K562 (cell line): Measurements from ENCODE around the gene SERPINA12. TPM values are rescaled to one million over a fixed set of nuclear protein-coding genes. Genes with fewer than 3 reads are reported as not detected.

Experiments used
- ATAC-seq: fragments of 200-7000 bp; cut with Tn5 transposase; 3 replicates; pipeline ENCODE4 v1.9.1; 2020; ENCODE audit warnings: moderate library complexity
- BruUV-seq: library from RNA; stranded (reverse); fragments of 400-500 nt; replicated peaks from 2 replicates; lab custom pipeline; 2021; lab: Mats Ljungman, UMichigan
- CTCF ChIA-PET: fragments of 300-600 bp; formaldehyde crosslinking; extraction: SDS; loops from one replicate; lab custom pipeline; 2021; ENCODE audit warnings: low intra/inter-chr PET ratio; lab: Yijun Ruan, JAX
- POLR2A ChIA-PET: fragments of 300-600, 350-650 bp; sonication (Branson Sonifier 250); formaldehyde crosslinking; extraction: SDS; loops from one replicate; lab custom pipeline; 2021; ENCODE audit warnings: antibody characterized with exemption, inconsistent platforms; lab: Yijun Ruan, JAX
- DNase-seq, 4 experiments: peaks; one replicate each; pipeline versions ENCODE4 v3.0.0 to v3.0.0-alpha.2; 2011 to 2018; ENCODE audit warnings: low spot score in 3 of 4, mixed read lengths in 3 of 4; ENCODE audit errors: extremely low read depth in 1 of 4
- FAIRE-seq: peaks from 2 replicates; lab custom pipeline; 2011; peaks lifted over from hg19 to GRCh38; lab: Jason Lieb, UNC
- H2AFZ ChIP-seq: 2 replicates; pipeline ENCODE4 v1.6.0; 2011; ENCODE audit warnings: low read depth, low read length, control low read depth, inconsistent platforms
- H3K27ac ChIP-seq: fragments of 200-600 bp; 3 replicates; pipeline ENCODE4 v1.8.0; 2011; ENCODE audit warnings: low read depth, mild to moderate bottlenecking, control low read depth, inconsistent platforms, low read length, moderate library complexity, mixed read lengths; ENCODE audit errors: extremely low read depth
- H3K27me3 ChIP-seq, 2 experiments: fragments of 300-600 bp in 1 of 2; 2 replicates in 1 of 2; 3 replicates in 1 of 2; pipeline versions ENCODE4 v1.6.0 to v1.8.0; 2011; ENCODE audit warnings: inconsistent platforms in 2 of 2, low read length in 2 of 2, mild to moderate bottlenecking in 1 of 2, mixed read lengths in 1 of 2, moderate library complexity in 1 of 2; ENCODE audit not compliant: control insufficient read depth in 2 of 2, insufficient read depth in 2 of 2
- H3K36me3 ChIP-seq: fragments of 300-600 bp; 3 replicates; pipeline ENCODE4 v1.8.0; 2011; ENCODE audit warnings: mild to moderate bottlenecking, low read length, inconsistent platforms; ENCODE audit not compliant: control insufficient read depth, insufficient read depth
- H3K4me1 ChIP-seq, 2 experiments: fragments of 200-600 bp in 1 of 2; replicated peaks in 1 of 2; 2 replicates in 1 of 2; 3 replicates in 1 of 2; pipeline versions ENCODE4 v1.5.1 to v1.8.0; 2011; ENCODE audit warnings: inconsistent platforms in 2 of 2, low read length in 2 of 2, mild to moderate bottlenecking in 1 of 2, mixed read lengths in 1 of 2, moderate library complexity in 1 of 2; ENCODE audit not compliant: control insufficient read depth in 2 of 2, insufficient read depth in 2 of 2
- H3K4me2 ChIP-seq: 2 replicates; pipeline ENCODE4 v1.6.1; 2011; ENCODE audit warnings: low read length, control low read depth, inconsistent platforms, mixed read lengths; ENCODE audit not compliant: insufficient read depth
- H3K4me3 ChIP-seq: fragments of 200-600 bp; sonication (generic), shearing (Covaris generic); 2 replicates; pipeline ENCODE4 v1.5.1; 2016; ENCODE audit warnings: control low read depth, inconsistent platforms
- H3K79me2 ChIP-seq: fragments of 200-600 bp; 3 replicates; pipeline ENCODE4 v1.8.0; 2011; ENCODE audit warnings: low read length, inconsistent platforms; ENCODE audit not compliant: control insufficient read depth, insufficient read depth
- H3K9ac ChIP-seq, 2 experiments: 2 replicates each; pipeline versions ENCODE4 v1.6.0 to v1.6.1; 2011; ENCODE audit warnings: low read depth in 2 of 2, low read length in 2 of 2, control low read depth in 1 of 2, inconsistent platforms in 1 of 2, mild to moderate bottlenecking in 1 of 2, mixed read lengths in 1 of 2; ENCODE audit not compliant: insufficient read depth in 1 of 2
- H3K9me1 ChIP-seq: one replicate; pipeline ENCODE4 v1.6.0; 2011; ENCODE audit warnings: inconsistent platforms, mild to moderate bottlenecking, low read length, moderate library complexity; ENCODE audit not compliant: control insufficient read depth, insufficient read depth
- H3K9me3 ChIP-seq: replicated peaks from 2 replicates; pipeline ENCODE4 v1.5.1; 2011; ENCODE audit warnings: low read depth, low read length, inconsistent platforms; ENCODE audit not compliant: control insufficient read depth, insufficient read depth
- H4K20me1 ChIP-seq: replicated peaks from 2 replicates; pipeline ENCODE4 v1.6.1; 2011; ENCODE audit warnings: low read length, inconsistent platforms, mixed read lengths; ENCODE audit not compliant: control insufficient read depth, insufficient read depth
- ADNP ChIP-seq: fragments of 200-800 bp; sonication (Bioruptor generic); IDR thresholded peaks from 2 replicates; pipeline ENCODE4 v1.6.1; 2016; ENCODE audit warnings: missing genetic modification characterization, missing compliant biosample characterization
- CCAR2 ChIP-seq: fragments of 200-400 bp; formaldehyde crosslinking; IDR thresholded peaks from 2 replicates; pipeline ENCODE4 v1.6.1; 2017; ENCODE audit warnings: mild to moderate bottlenecking, low read depth, low read length
- E2F3 ChIP-seq: fragments of 250-450 bp; sonication (Bioruptor Pico); IDR thresholded peaks from 2 replicates; pipeline ENCODE4 v1.4.0; 2020; ENCODE audit warnings: mild to moderate bottlenecking
- EHMT2 ChIP-seq: fragments of 450-650 bp; IDR thresholded peaks from 2 replicates; pipeline ENCODE4 v1.6.1; 2018; ENCODE audit warnings: antibody characterized with exemption
- JUND ChIP-seq, 2 experiments: IDR thresholded peaks; 2 replicates in 1 of 2; 3 replicates in 1 of 2; pipeline ENCODE4 v1.6.1; 2011; ENCODE audit warnings: borderline replicate concordance in 2 of 2, low read depth in 2 of 2, low read length in 2 of 2, improper control_type of control experiment in 1 of 2, missing biosample characterization in 1 of 2, missing genetic modification characterization in 1 of 2, missing genetic modification reagents in 1 of 2
- KAT7 ChIP-seq: sonication (generic); formaldehyde crosslinking; IDR thresholded peaks from 2 replicates; pipeline ENCODE4 v1.8.0; 2022; ENCODE audit warnings: missing genetic modification reagents, mild to moderate bottlenecking, borderline replicate concordance
- NFRKB ChIP-seq: fragments of 450-650 bp; IDR thresholded peaks from 2 replicates; pipeline ENCODE4 v1.6.1; 2016; ENCODE audit warnings: low read depth
- NUFIP1 ChIP-seq: fragments of 450-650 bp; IDR thresholded peaks from 2 replicates; pipeline ENCODE4 v1.6.1; 2018; ENCODE audit not compliant: partially characterized antibody
- PCBP1 ChIP-seq: fragments of 200-400 bp; formaldehyde crosslinking; IDR thresholded peaks from 2 replicates; pipeline ENCODE4 v1.6.1; 2018; ENCODE audit warnings: mild to moderate bottlenecking, low read depth, low read length; ENCODE audit not compliant: poor library complexity, severe bottlenecking
- POLR2AphosphoS5 ChIP-seq: IDR thresholded peaks from 2 replicates; pipeline ENCODE4 v1.6.1; 2011; ENCODE audit warnings: mild to moderate bottlenecking, low read depth, low read length, moderate library complexity; ENCODE audit not compliant: control insufficient read depth, insufficient read depth
- POU5F1 ChIP-seq: fragments of 150-350 bp; IDR thresholded peaks from 2 replicates; pipeline ENCODE4 v1.6.1; 2014; ENCODE audit warnings: borderline replicate concordance, low read length, low read depth, mild to moderate bottlenecking; ENCODE audit not compliant: partially characterized antibody
- RBM17 ChIP-seq: fragments of 200-400 bp; formaldehyde crosslinking; IDR thresholded peaks from 2 replicates; pipeline ENCODE4 v1.6.1; 2017; ENCODE audit warnings: low read depth, mild to moderate bottlenecking, low read length, borderline replicate concordance
- RFX1 ChIP-seq: fragments of 450-650 bp; IDR thresholded peaks from 2 replicates; pipeline ENCODE4 v1.6.1; 2016; ENCODE audit warnings: mild to moderate bottlenecking, moderate library complexity
- SAFB2 ChIP-seq: fragments of 200-400 bp; formaldehyde crosslinking; IDR thresholded peaks from 2 replicates; pipeline ENCODE4 v1.6.1; 2018; ENCODE audit warnings: borderline replicate concordance, low read length, low read depth, moderate library complexity; ENCODE audit not compliant: severe bottlenecking
- SOX6 ChIP-seq: fragments of 450-650 bp; IDR thresholded peaks from 2 replicates; pipeline ENCODE4 v1.6.1; 2014; ENCODE audit warnings: mild to moderate bottlenecking
- ZNF3 ChIP-seq: fragments of 250-450 bp; sonication (Bioruptor Pico); IDR thresholded peaks from 2 replicates; pipeline ENCODE4 v1.5.0; 2021; ENCODE audit warnings: mild to moderate bottlenecking, moderate library complexity
- WGBS: fragments of 100-300 bp; shearing (Covaris generic); methylation state at CpG from one replicate; pipeline ENCODE4 v1.1.6; 2016; ENCODE audit warnings: low coverage, mixed read lengths; ENCODE audit not compliant: insufficient coverage; ENCODE audit errors: missing lambda C conversion rate; 5-methylcytosine and 5-hydroxymethylcytosine counted together
- in situ Hi-C: fragments of 300-500 bp; cut with MboI; formaldehyde crosslinking; loops from 4 replicates; pipeline ENCODE4 v1.15.0; 2018; ENCODE audit warnings: inconsistent platforms, mixed read lengths
- intact Hi-C: fragments of 100-400 bp; cut with micrococcal nuclease; formaldehyde crosslinking; loops from 2 replicates; pipeline ENCODE4 v1.14.2; 2022
- polyA plus RNA-seq, 8 experiments: library from polyadenylated mRNA; depleted of rRNA in 4 of 8; stranded (reverse) in 5 of 8; unstranded in 3 of 8; fragments of >200 nt; fragmentation: Nextera tagmentation in 2 of 8; fragmentation: Illumina TruSeq in 1 of 8; extraction: Ambion mirVana in 2 of 8; extraction: Trizol in 1 of 8; gene quantifications; 2 replicates each; pipeline versions ENCODE4 v1.2.1 to v1.2.3, GENCODE V29; 2011 to 2014; ENCODE audit warnings: inconsistent platforms in 1 of 8, missing spikeins in 1 of 8
- total RNA-seq, 7 experiments: library from RNA; depleted of rRNA in 6 of 7; stranded (reverse); fragments of >200 nt in 6 of 7; fragmentation: Illumina TruSeq in 2 of 7; extraction: Trizol in 2 of 7; gene quantifications; 2 replicates each; pipeline versions ENCODE4 v1.2.1 to v1.2.3, GENCODE V29; 2011 to 2021; ENCODE audit warnings: low replicate concordance in 1 of 7

Gene SERPINA12
- total and polyA plus RNA-seq, 9 of the 15 experiments (the other 6 are each of a cell fraction or from before 2014, with no cell fraction given) = not detected

DNA sequence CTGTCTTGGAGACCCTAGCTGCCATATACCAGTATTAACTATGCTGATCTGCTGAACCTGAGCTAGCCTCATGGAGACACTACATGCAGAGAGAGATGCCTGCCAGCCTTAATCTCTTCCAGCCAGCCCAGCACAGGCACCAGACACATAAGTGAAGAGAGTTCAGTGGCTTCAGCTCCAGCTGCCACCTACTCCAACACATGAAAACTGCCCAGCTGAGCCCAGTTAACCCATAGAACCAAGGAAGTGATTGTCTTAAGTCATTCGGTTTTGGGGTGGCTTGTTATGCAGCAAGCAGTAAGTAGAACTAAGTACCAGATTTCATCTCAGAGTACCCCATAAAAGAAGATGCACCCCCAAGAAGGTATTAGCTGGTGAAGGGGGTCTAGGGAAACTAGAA lies 64.3 kb downstream of the SERPINA12 start:
- Histone ChIP-seq H2AFZ (no peak overlapping the region), H3K4me2 (no peak overlapping the region), H3K9me3 (no peaks in the 10 kb centered on the region), H3K27me3 (no peaks in the 10 kb centered on the region), H3K4me3 (no peak overlapping the region), H3K4me1 (no peaks in the 10 kb centered on the region), H4K20me1 (no peaks in the 10 kb centered on the region), H3K9ac (no peak overlapping the region), H3K36me3 (no peaks in the 10 kb centered on the region), H3K9me1 (no peaks in the 10 kb centered on the region), H3K79me2 (no peaks in the 10 kb centered on the region), H3K27ac (no peak overlapping the region)
- DNase-seq (no peak), ATAC-seq (no peak), FAIRE-seq (no peak)
- WGBS = no CpG with 5 or more reads among the region's 1 CpG
- CTCF ChIA-PET = no interaction called here
- TF ChIP-seq CCAR2 = no peak
- TF ChIP-seq RBM17 = no peak
- TF ChIP-seq ZNF3 (CRISPR knock-in tag) = no peak
- no peak for TF ChIP-seq EHMT2
- no peak for TF ChIP-seq RFX1
- no peak for TF ChIP-seq JUND (IDR thresholded peaks at IDR 0.05; ENCODE audit: borderline replicate concordance, low read depth, low read length)
- no peak for TF ChIP-seq JUND (tag; IDR thresholded peaks at IDR 0.05; ENCODE audit: borderline replicate concordance, low read depth, low read length)
- no peak for TF ChIP-seq ADNP (tag)
- TF ChIP-seq POLR2AphosphoS5 = no peak
- TF ChIP-seq KAT7 (CRISPR knock-in tag) = no peak
- TF ChIP-seq E2F3 (CRISPR knock-in tag) = no peak
- TF ChIP-seq PCBP1 = no peak
- no peak for TF ChIP-seq POU5F1
- TF ChIP-seq SOX6 = no peak
- no peak for TF ChIP-seq NFRKB
- TF ChIP-seq NUFIP1 = no peak
- TF ChIP-seq SAFB2 = no peak
- POLR2A ChIA-PET = no interaction called here
- intact Hi-C loops (no loop called here), in situ Hi-C loops (no loop called here)
- BruUV-seq = no TSS peak
